Keratinocyte (primary cell): ENCODE data around the gene HERC2.
"Not testable (repeated sequence)": the region's sequence is repeated elsewhere in the genome, so short reads cannot be mapped to it uniquely, and the experiment has no call there.

Experiments used
- EZH2 ChIP-seq: IDR thresholded peaks from one replicate; pipeline ENCODE4 v1.6.1; 2012; ENCODE audit warnings: inconsistent platforms, mild to moderate bottlenecking, low read length, moderate library complexity
- TF ChIP-seq, protein P1 (sequence below), 3 experiments: IDR thresholded peaks in 1 of 3; conservative IDR thresholded peaks in 1 of 3; optimal IDR thresholded peaks in 1 of 3; 2 replicates in 2 of 3; 3 replicates in 1 of 3; pipeline versions ENCODE3 to v1.5.1; 2011; ENCODE audit warnings: low read length in 3 of 3, mild to moderate bottlenecking in 3 of 3, moderate library complexity in 2 of 3, control low read depth in 1 of 3, inconsistent platforms in 1 of 3; ENCODE audit not compliant: insufficient read depth in 2 of 3; ENCODE audit errors: extremely low read depth in 1 of 3

- TF ChIP-seq, protein P1, sequence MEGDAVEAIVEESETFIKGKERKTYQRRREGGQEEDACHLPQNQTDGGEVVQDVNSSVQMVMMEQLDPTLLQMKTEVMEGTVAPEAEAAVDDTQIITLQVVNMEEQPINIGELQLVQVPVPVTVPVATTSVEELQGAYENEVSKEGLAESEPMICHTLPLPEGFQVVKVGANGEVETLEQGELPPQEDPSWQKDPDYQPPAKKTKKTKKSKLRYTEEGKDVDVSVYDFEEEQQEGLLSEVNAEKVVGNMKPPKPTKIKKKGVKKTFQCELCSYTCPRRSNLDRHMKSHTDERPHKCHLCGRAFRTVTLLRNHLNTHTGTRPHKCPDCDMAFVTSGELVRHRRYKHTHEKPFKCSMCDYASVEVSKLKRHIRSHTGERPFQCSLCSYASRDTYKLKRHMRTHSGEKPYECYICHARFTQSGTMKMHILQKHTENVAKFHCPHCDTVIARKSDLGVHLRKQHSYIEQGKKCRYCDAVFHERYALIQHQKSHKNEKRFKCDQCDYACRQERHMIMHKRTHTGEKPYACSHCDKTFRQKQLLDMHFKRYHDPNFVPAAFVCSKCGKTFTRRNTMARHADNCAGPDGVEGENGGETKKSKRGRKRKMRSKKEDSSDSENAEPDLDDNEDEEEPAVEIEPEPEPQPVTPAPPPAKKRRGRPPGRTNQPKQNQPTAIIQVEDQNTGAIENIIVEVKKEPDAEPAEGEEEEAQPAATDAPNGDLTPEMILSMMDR (optimal IDR thresholded peaks at IDR 0.05 in 1 of 3, IDR thresholded peaks at IDR 0.05 in 1 of 3, conservative IDR thresholded peaks at IDR 0.05 in 1 of 3; ENCODE audit: extremely low read depth in 1 of 3, insufficient read depth in 2 of 3, low read length in 3 of 3), result not testable (repeated sequence)
- TF ChIP-seq EZH2, result not testable (repeated sequence)
Measured at GRCh38 chr15:28365502-28365901, 43.5 kb upstream of the HERC2 start.
